ENCODE data around the gene GALNS. TPM values are rescaled to one million over a fixed set of nuclear protein-coding genes. Genes with fewer than 3 reads are reported as not detected.

GALNS gene
- total RNA-seq, 1 experiment from 2014 or later: 81.6 TPM

DNA sequence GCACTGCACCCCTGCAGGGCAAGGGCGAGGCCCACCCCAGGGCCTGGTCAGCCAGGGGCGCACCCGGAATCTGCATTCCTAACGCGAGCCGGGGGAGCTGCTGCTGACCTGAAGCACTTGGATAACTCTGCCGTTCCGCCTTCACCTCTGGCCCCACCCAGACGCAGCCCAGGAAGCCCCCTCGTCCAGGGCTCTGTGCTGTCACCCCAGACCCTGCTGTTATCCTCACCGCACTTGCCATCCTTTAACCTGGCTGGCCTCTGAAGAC, 23.0 kb upstream of the GALNS start:
- BruUV-seq (replicated peaks): no TSS peak
- TF ChIP-seq CTCF (IDR thresholded peaks at IDR 0.05): no peak
- no peak for TF ChIP-seq REST (IDR thresholded peaks at IDR 0.05; ENCODE audit: insufficient read depth in 1 of 2, low read depth in 2 of 2, low read length in 1 of 2)
- no peaks in the 10 kb centered on the region for H3K36me3 ChIP-seq (ENCODE audit: control insufficient read depth, insufficient read depth, low read length)
- CTCF ChIA-PET: no interaction called here
- no peaks in the 10 kb centered on the region for H3K4me1 ChIP-seq (ENCODE audit: control insufficient read depth, insufficient read depth, low read length)
- no peak overlapping the region for H3K27ac ChIP-seq (ENCODE audit: low read length)
- intact Hi-C loops (cut with micrococcal nuclease; ENCODE audit: unreplicated experiment) (no loop called here), in situ Hi-C loops (cut with HindIII; ENCODE audit: low pct_unique_long_range_greater_than_20kb, low sequenced_read_pairs) (no loop called here)
- H3K27me3 ChIP-seq (ENCODE audit: control insufficient read depth, insufficient read depth, low read length): no peaks in the 10 kb centered on the region
- no peaks in the 10 kb centered on the region for H3K9me3 ChIP-seq (ENCODE audit: control insufficient read depth, insufficient read depth, low read depth, low read length)
- DNase-seq (ENCODE audit: low read depth, low spot score): no peak
- H3K4me3 ChIP-seq (ENCODE audit: low read depth in 2 of 2, low read length in 2 of 2): no peak overlapping the region
- ATAC-seq: no peak
- POLR2A ChIA-PET: interaction anchor here (0.6 kb wide), 1 partner anchor 208 kb away, joined by 3 read pairs; no protein-coding TSS in a partner anchor

- H3K4me1 ChIP-seq (ENCODE audit: control insufficient read depth, insufficient read depth, low read length): no peaks in the 10 kb centered on the region
- DNase-seq (ENCODE audit: low read depth, low spot score) (no peak), ATAC-seq (no peak)
- in situ Hi-C loops (cut with HindIII; ENCODE audit: low pct_unique_long_range_greater_than_20kb, low sequenced_read_pairs) (no loop called here), intact Hi-C loops (cut with micrococcal nuclease; ENCODE audit: unreplicated experiment) (no loop called here)
- H3K27me3 ChIP-seq (ENCODE audit: control insufficient read depth, insufficient read depth, low read length): no peaks in the 10 kb centered on the region
- H3K27ac ChIP-seq (ENCODE audit: low read length): no peak overlapping the region
- ChIA-PET POLR2A (interaction anchor here (0.6 kb wide), 1 partner anchor 209 kb away, joined by 3 read pairs; no protein-coding TSS in a partner anchor), CTCF (no interaction called here)
- H3K36me3 ChIP-seq (ENCODE audit: control insufficient read depth, insufficient read depth, low read length): no peaks in the 10 kb centered on the region
- TF ChIP-seq REST (IDR thresholded peaks at IDR 0.05; ENCODE audit: insufficient read depth in 1 of 2, low read depth in 2 of 2, low read length in 1 of 2) (no peak), SIN3A (IDR thresholded peaks at IDR 0.05; ENCODE audit: borderline replicate concordance, insufficient read depth, low read depth, low read length) (no peak), POLR2AphosphoS5 (IDR thresholded peaks at IDR 0.05; ENCODE audit: low read depth, low read length) (no peak)
- H3K9me3 ChIP-seq (ENCODE audit: control insufficient read depth, insufficient read depth, low read depth, low read length): no peaks in the 10 kb centered on the region
- BruUV-seq (replicated peaks): no TSS peak
- H3K4me3 ChIP-seq (ENCODE audit: low read depth in 2 of 2, low read length in 2 of 2): no peak overlapping the region
Measured at GRCh38 chr16:88878967-88879787, 22.4 kb upstream of the GALNS start.

All from Panc1 (cell line).